Thoracic aorta (tissue), 2 donors: ENCODE data around the gene CAMKV. TPM values are rescaled to one million over a fixed set of nuclear protein-coding genes. Genes with fewer than 3 reads are reported as not detected.
"Not testable (repeated sequence)": the region's sequence is repeated elsewhere in the genome, so short reads cannot be mapped to it uniquely, and the experiment has no call there.

ENCODE experiments used
- ATAC-seq: fragments of 150-250 bp; one replicate; pipeline ENCODE4 v1.8.0; 2017; ENCODE audit warnings: low read depth; ENCODE audit not compliant: insufficient number of reproducible peaks, low FRiP score
- DNase-seq: peaks from one replicate; pipeline ENCODE4 v3.0.0-alpha.2; 2020; ENCODE audit warnings: low spot score
- H3K27ac ChIP-seq, 2 donors: fragments of 200-600 bp; sonication (generic); 1 replicate in 1 of 2; 2 replicates in 1 of 2; pipeline ENCODE4 v1.5.1; 2016; ENCODE audit warnings: mild to moderate bottlenecking in 2 of 2, moderate library complexity in 2 of 2
- H3K27me3 ChIP-seq: fragments of 200-600 bp; sonication (generic); replicated peaks from 2 replicates; pipeline ENCODE4 v1.6.0; 2016; ENCODE audit warnings: mild to moderate bottlenecking; ENCODE audit not compliant: insufficient read depth
- H3K36me3 ChIP-seq: fragments of 200-600 bp; sonication (generic); one replicate; pipeline ENCODE4 v1.5.1; 2016
- H3K4me1 ChIP-seq, 2 donors: fragments of 200-600 bp; sonication (generic); 1 replicate in 1 of 2; 2 replicates in 1 of 2; pipeline versions ENCODE4 v1.5.1 to v1.6.0; 2016; ENCODE audit warnings: low read depth in 2 of 2, mild to moderate bottlenecking in 1 of 2; ENCODE audit not compliant: control insufficient read depth in 1 of 2
- H3K4me3 ChIP-seq: fragments of 200-600 bp; sonication (generic); 2 replicates; pipeline ENCODE4 v1.5.1; 2016; ENCODE audit warnings: mild to moderate bottlenecking
- H3K9me3 ChIP-seq: fragments of 200-600 bp; sonication (generic); 2 replicates; pipeline ENCODE4 v1.5.1; 2016
- total RNA-seq, 2 donors: library from RNA; depleted of rRNA; stranded (reverse); fragments of >200 nt; gene quantifications; one replicate each; pipeline versions ENCODE4 v1.1.0 to v1.2.3, GENCODE V29; 2016
- TF ChIP-seq, protein P1 (sequence below): fragments of 200-600 bp; sonication (generic); IDR thresholded peaks from one replicate; pipeline ENCODE4 v1.5.1; 2019; ENCODE audit warnings: antibody characterized with exemption

Gene CAMKV, protein sequence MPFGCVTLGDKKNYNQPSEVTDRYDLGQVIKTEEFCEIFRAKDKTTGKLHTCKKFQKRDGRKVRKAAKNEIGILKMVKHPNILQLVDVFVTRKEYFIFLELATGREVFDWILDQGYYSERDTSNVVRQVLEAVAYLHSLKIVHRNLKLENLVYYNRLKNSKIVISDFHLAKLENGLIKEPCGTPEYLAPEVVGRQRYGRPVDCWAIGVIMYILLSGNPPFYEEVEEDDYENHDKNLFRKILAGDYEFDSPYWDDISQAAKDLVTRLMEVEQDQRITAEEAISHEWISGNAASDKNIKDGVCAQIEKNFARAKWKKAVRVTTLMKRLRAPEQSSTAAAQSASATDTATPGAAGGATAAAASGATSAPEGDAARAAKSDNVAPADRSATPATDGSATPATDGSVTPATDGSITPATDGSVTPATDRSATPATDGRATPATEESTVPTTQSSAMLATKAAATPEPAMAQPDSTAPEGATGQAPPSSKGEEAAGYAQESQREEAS
- not detected for total RNA-seq

DNA sequence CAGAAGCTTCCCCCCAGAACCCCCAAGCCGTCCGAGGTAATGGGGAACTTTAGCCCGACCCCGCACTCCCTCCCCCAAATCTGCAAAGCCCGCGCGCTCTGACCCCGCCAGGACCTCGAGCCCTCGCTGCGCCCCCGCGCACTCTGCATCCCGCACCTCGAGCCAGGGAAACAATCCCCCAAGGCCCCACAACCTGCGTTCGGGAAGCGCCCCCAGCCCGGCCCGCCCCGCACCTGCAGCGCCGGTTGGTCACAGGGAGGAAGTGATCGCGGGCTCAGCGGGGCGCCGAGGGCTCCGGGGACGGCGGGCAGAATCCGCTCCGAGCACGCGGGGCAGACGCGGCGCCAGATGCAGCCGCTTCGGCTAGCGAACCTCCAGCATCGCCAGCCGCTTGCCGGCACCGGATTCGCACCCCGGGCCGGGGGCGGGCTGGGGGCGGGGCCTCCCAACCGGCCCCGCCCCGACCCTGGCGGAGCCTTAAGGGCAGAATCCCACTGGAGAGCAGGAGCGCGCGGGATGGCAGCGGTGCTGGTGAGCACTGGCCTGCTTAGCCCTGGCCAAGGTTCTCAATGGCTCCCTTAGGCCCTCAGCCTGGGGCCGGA is at the start of gene CAMKV:
TSS of gene CAMKV (minus strand) at position 382 of the 602 bp plus-strand sequence. CDS start 7,518 bp downstream, outside the sequence.
- Histone ChIP-seq H3K4me3 (peak within 1 kb of the TSS; percentile 65), H3K27me3 (peaks cover 20% of the 10 kb centered on the region), H3K27ac (no peak within 1 kb of the TSS), H3K36me3 (no peaks in the 10 kb centered on the region), H3K9me3 (no peaks in the 10 kb centered on the region), H3K4me1 (peaks cover 10 to 12% of the 10 kb centered on the region in 2 donors)
- no peak for ATAC-seq
- TF ChIP-seq, protein P1, sequence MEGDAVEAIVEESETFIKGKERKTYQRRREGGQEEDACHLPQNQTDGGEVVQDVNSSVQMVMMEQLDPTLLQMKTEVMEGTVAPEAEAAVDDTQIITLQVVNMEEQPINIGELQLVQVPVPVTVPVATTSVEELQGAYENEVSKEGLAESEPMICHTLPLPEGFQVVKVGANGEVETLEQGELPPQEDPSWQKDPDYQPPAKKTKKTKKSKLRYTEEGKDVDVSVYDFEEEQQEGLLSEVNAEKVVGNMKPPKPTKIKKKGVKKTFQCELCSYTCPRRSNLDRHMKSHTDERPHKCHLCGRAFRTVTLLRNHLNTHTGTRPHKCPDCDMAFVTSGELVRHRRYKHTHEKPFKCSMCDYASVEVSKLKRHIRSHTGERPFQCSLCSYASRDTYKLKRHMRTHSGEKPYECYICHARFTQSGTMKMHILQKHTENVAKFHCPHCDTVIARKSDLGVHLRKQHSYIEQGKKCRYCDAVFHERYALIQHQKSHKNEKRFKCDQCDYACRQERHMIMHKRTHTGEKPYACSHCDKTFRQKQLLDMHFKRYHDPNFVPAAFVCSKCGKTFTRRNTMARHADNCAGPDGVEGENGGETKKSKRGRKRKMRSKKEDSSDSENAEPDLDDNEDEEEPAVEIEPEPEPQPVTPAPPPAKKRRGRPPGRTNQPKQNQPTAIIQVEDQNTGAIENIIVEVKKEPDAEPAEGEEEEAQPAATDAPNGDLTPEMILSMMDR = no peak
- no peak for DNase-seq

- DNase-seq, H3K9me3 ChIP-seq, ATAC-seq, H3K27me3 ChIP-seq, H3K4me1 ChIP-seq, H3K27ac ChIP-seq, H3K4me3 ChIP-seq, H3K36me3 ChIP-seq: not testable (repeated sequence)
Observed at GRCh38 chr3:49917806-49918590, 48.3 kb upstream of the CAMKV start.

- no peaks in the 10 kb centered on the region for H3K27me3 ChIP-seq
- no peaks in the 10 kb centered on the region for H3K36me3 ChIP-seq
- DNase-seq = no peak
- H3K27ac ChIP-seq = no peak overlapping the region
- TF ChIP-seq, protein P1 = no peak
- no peak overlapping the region for H3K4me3 ChIP-seq
- H3K9me3 ChIP-seq = no peaks in the 10 kb centered on the region
- no peak for ATAC-seq
- H3K4me1 ChIP-seq = peaks cover 4 to 6% of the 10 kb centered on the region in 2 donors
Observed at GRCh38 chr3:49916686-49917085, 47.0 kb upstream of the CAMKV start.

DNA sequence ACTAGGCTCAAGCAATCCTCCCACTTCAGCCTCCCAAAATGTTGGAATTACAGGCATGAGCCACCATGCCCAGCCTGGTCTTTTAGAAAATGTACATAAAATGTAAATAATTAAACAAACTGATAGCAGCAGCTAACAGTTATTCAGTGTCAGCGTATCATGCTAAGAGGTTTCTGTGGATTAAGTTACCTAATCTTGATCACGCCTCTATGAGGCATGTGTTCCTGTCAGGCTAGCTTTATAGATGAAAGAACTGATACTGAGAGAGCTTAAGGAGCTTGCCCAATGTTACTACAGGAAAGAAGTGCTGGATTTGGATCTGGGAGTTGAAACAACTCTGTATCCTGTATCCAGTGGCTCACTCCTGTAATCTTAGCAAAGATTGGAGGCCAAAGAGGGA is 45.2 kb upstream of the CAMKV start:
- Histone ChIP-seq H3K27me3 (no peaks in the 10 kb centered on the region), H3K9me3 (no peaks in the 10 kb centered on the region), H3K4me1 (peaks cover 4 to 6% of the 10 kb centered on the region in 2 donors), H3K36me3 (peaks cover 8% of the 10 kb centered on the region), H3K4me3 (no peak overlapping the region), H3K27ac (no peak overlapping the region)
- TF ChIP-seq, protein P1 = no peak
- ATAC-seq (no peak), DNase-seq (no peak)

DNA sequence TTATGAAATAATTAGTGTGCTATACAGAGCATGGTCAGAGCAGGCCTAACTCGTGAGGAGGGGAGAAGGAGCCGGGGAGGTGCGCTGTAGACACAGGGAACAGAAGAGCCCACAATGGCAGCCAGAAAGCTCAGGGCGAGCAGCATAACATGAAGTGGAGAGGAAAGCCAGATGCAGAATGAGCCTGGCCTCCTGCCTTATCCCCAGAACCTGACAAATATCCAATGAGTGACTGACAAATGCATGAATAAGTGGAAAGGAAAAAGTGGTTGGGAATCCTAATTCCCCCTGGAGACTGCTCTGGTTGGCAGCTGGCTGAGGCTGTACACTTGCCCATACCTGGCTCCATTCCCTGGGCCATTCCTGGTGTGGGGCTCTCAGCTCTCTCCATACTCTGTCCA is 43.2 kb upstream of the CAMKV start:
- Histone ChIP-seq H3K27me3 (no peaks in the 10 kb centered on the region), H3K4me1 (peaks cover 4 to 6% of the 10 kb centered on the region in 2 donors), H3K9me3 (no peaks in the 10 kb centered on the region), H3K27ac (no peak overlapping the region), H3K36me3 (peaks cover 11% of the 10 kb centered on the region), H3K4me3 (no peak overlapping the region)
- TF ChIP-seq, protein P1 = no peak
- DNase-seq = no peak
- no peak for ATAC-seq
